Esophagus squamous epithelium (tissue), 5 donors: ENCODE results near the gene LGR6. TPM values are rescaled to one million over a fixed set of nuclear protein-coding genes. Genes with fewer than 3 reads are reported as not detected.

Experiments
- DNase-seq: peaks from one replicate; lab custom pipeline; 2025; lab: John Stamatoyannopoulos, UW
- H3K27ac ChIP-seq, 4 donors: fragments of 200-600 bp; sonication (generic); one replicate each; pipeline ENCODE4 v1.5.1; 2016 to 2019; ENCODE audit warnings: mild to moderate bottlenecking in 1 of 4
- H3K27me3 ChIP-seq, 4 donors: fragments of 200-600 bp; sonication (generic); 1 replicate in 3 of 4; 2 replicates in 1 of 4; pipeline versions ENCODE4 v1.5.1 to v1.6.0; 2017 to 2021; ENCODE audit warnings: antibody characterized with exemption in 1 of 4
- H3K36me3 ChIP-seq, 3 donors: fragments of 200-600 bp; sonication (generic); one replicate each; pipeline ENCODE4 v1.5.1; 2016 to 2019
- H3K4me1 ChIP-seq, 3 donors: fragments of 200-600 bp; sonication (generic); one replicate each; pipeline ENCODE4 v1.5.1; 2017 to 2019
- H3K4me3 ChIP-seq, 4 donors: fragments of 200-600 bp; sonication (generic); 1 replicate in 3 of 4; 2 replicates in 1 of 4; pipeline ENCODE4 v1.5.1; 2016 to 2019; ENCODE audit warnings: mild to moderate bottlenecking in 2 of 4, moderate library complexity in 1 of 4
- H3K9me3 ChIP-seq, 3 donors: fragments of 200-600 bp; sonication (generic); one replicate each; pipeline ENCODE4 v1.5.1; 2016 to 2019
- POLR2A ChIP-seq, 4 donors: fragments of 450-650 bp; IDR thresholded peaks; one replicate each; pipeline ENCODE4 v1.6.1; 2017; ENCODE audit warnings: antibody characterized with exemption in 4 of 4, mild to moderate bottlenecking in 4 of 4, moderate library complexity in 3 of 4
- WGBS, 2 donors: methylation state at CpG; one replicate each; pipeline ENCODE4 v1.1.5; 2018; 5-methylcytosine and 5-hydroxymethylcytosine counted together
- intact Hi-C: fragments of 100-400 bp; cut with DNase I; formaldehyde crosslinking; loops from one replicate; pipeline ENCODE4 v1.15.0; 2022
- total RNA-seq, 4 donors: library from RNA; depleted of rRNA; stranded (reverse); fragments of >200 nt; gene quantifications; one replicate each; pipeline ENCODE4 v1.1.0, GENCODE V29; 2016
- TF ChIP-seq, protein P1 (sequence below), 6 experiments: fragments of 450-650 bp in 4 of 6; fragments of 200-600 bp in 2 of 6; sonication (generic) in 2 of 6; IDR thresholded peaks; one replicate each; pipeline ENCODE4 v1.5.1; 2016 to 2019; ENCODE audit warnings: antibody characterized with exemption in 6 of 6, mild to moderate bottlenecking in 4 of 6, moderate library complexity in 4 of 6
- donor health status: DM: yes; HTN: yes; CAD: no.

The LGR6 gene
- total RNA-seq, 4 donors from 2014 or later = 0.53 to 6.4 (median 2.9) TPM

DNA sequence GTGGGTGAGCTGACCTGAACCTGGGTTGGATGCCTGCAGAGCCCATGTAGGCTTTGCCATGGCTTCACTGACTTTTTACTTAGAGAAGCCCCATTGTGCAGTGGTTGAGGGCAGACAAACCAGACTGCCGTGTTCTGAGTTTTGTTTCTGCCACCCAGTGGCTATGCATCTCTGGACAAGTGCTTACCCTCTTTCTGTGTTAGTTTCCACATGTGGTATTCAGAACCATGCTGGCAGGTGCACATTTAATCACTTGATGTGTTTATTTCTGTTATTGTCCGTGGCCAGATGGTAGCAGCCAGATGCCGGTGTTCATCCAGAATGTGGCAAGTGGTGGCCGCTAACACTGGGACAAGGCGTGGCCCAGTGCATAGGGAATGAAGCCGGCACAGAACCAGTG is 22.9 kb upstream of the LGR6 start:
- intact Hi-C loops = no loop called here
- no peak for DNase-seq
- no peaks in the 10 kb centered on the region for H3K9me3 ChIP-seq
- no peak for TF ChIP-seq POLR2A (IDR thresholded peaks at IDR 0.05)
- TF ChIP-seq, protein P1, sequence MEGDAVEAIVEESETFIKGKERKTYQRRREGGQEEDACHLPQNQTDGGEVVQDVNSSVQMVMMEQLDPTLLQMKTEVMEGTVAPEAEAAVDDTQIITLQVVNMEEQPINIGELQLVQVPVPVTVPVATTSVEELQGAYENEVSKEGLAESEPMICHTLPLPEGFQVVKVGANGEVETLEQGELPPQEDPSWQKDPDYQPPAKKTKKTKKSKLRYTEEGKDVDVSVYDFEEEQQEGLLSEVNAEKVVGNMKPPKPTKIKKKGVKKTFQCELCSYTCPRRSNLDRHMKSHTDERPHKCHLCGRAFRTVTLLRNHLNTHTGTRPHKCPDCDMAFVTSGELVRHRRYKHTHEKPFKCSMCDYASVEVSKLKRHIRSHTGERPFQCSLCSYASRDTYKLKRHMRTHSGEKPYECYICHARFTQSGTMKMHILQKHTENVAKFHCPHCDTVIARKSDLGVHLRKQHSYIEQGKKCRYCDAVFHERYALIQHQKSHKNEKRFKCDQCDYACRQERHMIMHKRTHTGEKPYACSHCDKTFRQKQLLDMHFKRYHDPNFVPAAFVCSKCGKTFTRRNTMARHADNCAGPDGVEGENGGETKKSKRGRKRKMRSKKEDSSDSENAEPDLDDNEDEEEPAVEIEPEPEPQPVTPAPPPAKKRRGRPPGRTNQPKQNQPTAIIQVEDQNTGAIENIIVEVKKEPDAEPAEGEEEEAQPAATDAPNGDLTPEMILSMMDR (IDR thresholded peaks at IDR 0.05) = no peak
- H3K36me3 ChIP-seq = no peaks in the 10 kb centered on the region
- H3K4me1 ChIP-seq = peaks cover 0 to 13% (median 0%) of the 10 kb centered on the region in 3 donors
- no peak overlapping the region for H3K27ac ChIP-seq
- 69 to 86% methylated on average over 3 to 6 of the region's 6 CpGs for WGBS, 2 donors
- no peak overlapping the region for H3K4me3 ChIP-seq
- peaks cover 0 to 6% (median 0%) of the 10 kb centered on the region in 4 donors for H3K27me3 ChIP-seq

DNA sequence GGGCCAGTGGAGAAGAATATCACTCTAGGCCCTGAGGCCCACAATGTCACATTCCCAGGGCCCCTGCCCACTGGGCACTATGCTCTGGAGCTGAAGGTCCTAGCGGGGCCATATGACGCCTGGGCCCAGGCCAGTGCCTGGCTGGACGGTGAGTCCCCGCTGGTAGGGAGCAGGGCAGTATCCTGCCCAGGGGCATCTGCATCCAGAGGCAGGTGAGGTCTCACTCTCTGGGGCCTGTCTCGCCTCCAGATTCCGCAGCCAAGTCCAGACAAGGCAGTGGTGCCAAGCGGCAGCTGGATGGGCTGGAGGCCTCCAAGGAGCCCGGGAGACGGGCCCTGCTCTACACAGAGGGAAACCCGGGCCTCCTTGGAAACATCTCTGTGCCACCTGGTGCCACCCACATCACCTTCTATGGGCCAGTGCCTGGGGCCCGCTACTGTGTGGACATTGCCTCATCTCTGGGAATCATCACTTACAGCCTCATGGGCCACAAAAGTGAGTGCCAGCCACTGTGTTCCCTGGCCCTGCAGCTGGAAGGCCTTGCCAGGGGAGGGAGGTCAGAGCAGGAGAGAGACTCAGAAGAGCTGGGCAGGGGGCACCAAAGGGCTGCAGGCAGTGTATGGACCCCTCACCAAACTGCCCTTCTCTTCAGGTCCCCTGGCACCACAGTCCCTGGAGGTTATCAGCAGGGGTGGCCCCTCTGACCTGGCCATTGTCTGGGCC is 22.1 kb upstream of the LGR6 start:
- Histone ChIP-seq H3K27me3 (peaks cover 0 to 6% (median 0%) of the 10 kb centered on the region in 4 donors), H3K9me3 (no peaks in the 10 kb centered on the region), H3K27ac (no peak overlapping the region), H3K4me1 (peaks cover 0 to 13% (median 0%) of the 10 kb centered on the region in 3 donors), H3K36me3 (no peaks in the 10 kb centered on the region), H3K4me3 (no peak overlapping the region)
- intact Hi-C loops = no loop called here
- 95% methylated on average over 8 of the region's 11 CpGs; no CpG with 5 or more reads in 1 of the 2 donors for whole genome bisulfite sequencing, 2 donors
- TF ChIP-seq, protein P1 (IDR thresholded peaks at IDR 0.05) = no peak
- TF ChIP-seq POLR2A (IDR thresholded peaks at IDR 0.05) = no peak
- no peak for DNase-seq

DNA sequence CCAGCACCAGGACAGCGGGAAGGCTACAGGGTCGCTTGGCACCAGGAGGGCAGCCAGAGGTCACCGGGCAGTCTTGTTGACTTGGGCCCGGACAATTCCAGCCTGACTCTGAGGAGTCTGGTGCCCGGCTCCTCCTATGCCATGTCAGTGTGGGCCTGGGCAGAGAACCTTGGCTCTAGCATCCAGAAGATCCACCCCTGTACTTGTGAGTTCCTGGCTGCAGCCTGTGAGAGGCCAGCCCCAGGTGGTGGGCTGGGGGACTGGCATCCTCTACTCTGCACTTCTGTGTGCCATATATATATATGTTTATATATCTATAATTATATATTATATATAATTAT is 21.6 kb upstream of the LGR6 start:
- intact Hi-C loops = no loop called here
- no peaks in the 10 kb centered on the region for H3K9me3 ChIP-seq
- no peak for DNase-seq
- TF ChIP-seq POLR2A (IDR thresholded peaks at IDR 0.05) = no peak
- TF ChIP-seq, protein P1 (IDR thresholded peaks at IDR 0.05) = no peak
- no peak overlapping the region for H3K4me3 ChIP-seq
- H3K27me3 ChIP-seq = peaks cover 0 to 6% (median 0%) of the 10 kb centered on the region in 4 donors
- no CpG with 5 or more reads among the region's 5 CpGs for WGBS, 2 donors
- H3K27ac ChIP-seq = no peak overlapping the region
- H3K4me1 ChIP-seq = peaks cover 0 to 13% (median 0%) of the 10 kb centered on the region in 3 donors
- no peaks in the 10 kb centered on the region for H3K36me3 ChIP-seq

DNA sequence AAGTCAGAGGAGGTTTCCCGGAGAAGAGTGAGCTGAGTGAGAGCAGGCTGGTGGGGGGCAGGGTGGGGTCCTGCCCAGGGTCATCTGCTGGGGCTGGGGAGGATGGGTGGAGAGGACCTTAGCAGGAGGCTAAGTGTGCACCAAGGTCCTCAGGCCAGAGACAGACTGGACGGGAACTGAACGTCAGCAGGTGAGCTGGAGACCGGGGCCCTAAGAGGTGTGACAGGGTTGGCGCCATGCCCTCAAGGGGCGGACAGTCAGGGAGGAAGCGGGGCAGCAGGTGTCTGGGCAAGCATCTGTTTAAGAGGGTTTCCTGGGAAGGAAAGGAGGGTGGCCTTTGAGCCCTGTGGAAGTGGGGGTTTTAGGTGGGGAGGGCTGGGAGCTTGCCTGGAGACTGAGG is 19.6 kb upstream of the LGR6 start:
- Histone ChIP-seq H3K27me3 (peaks cover 0 to 8% (median 0%) of the 10 kb centered on the region in 4 donors), H3K36me3 (no peaks in the 10 kb centered on the region), H3K4me3 (no peak overlapping the region), H3K27ac (no peak overlapping the region), H3K4me1 (no peaks in the 10 kb centered on the region), H3K9me3 (no peaks in the 10 kb centered on the region)
- intact Hi-C loops = no loop called here
- no peak for DNase-seq
- TF ChIP-seq, protein P1 (IDR thresholded peaks at IDR 0.05) = no peak
- TF ChIP-seq POLR2A (IDR thresholded peaks at IDR 0.05) = no peak
- 83% methylated on average over 7 of the region's 7 CpGs for WGBS, 2 donors
